ENCODE data around the gene ZFHX3.

Gene ZFHX3

DNA sequence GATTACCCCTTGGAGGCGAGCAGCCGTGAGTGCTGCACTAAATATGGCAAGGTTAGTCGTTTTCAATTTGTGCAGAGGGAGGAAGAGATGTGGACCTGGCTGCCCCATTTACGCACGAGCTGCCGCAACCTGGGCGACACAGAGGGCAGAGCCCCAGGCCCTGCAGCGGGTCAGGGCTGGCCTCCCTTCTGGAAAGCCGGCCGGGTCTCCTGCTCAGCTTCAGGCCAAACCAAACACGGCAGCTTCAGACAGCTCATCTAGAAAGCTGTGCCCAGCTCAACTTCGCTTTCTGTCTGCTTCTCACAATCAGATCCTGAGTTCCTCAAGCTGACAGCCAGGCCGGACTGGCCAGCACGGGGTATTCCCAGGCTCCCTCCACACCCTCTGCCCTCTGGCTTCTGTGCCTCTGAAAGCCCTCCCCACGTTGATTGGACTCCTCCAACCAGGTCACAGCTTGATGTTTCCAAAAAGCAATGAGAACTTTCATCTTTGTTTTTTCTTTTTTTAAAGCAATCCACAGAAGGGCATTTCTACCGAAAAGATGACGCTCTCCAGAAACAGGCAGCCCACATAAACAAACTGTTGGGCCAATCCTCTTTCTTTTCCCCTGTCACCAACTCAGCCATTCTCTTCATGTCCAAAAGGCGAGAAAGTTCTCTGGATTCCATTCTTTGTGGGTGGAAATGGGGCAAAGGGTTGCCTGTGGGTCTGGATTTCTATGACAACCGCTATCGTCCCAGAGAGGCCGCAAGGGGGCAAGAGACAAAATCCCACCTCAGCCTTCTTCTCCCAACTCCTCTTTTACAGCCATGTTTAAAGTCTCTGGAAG lies 189.0 kb downstream of the ZFHX3 start:
- H3K27me3 ChIP-seq: no peaks in the 10 kb centered on the region
- no peaks in the 10 kb centered on the region for H3K36me3 ChIP-seq
- no peak overlapping the region for H3K27ac ChIP-seq
- no peak overlapping the region for H3K4me3 ChIP-seq (ENCODE audit: low read depth in 1 of 2, low read length in 1 of 2)
- H3K9me3 ChIP-seq: no peaks in the 10 kb centered on the region
- H3K4me1 ChIP-seq (ENCODE audit: control insufficient read depth in 1 of 2, insufficient read depth in 1 of 2, low read depth in 1 of 2, low read length in 1 of 2): peaks cover 5 to 8% of the 10 kb centered on the region in 2 experiments
- TF ChIP-seq, protein P1, sequence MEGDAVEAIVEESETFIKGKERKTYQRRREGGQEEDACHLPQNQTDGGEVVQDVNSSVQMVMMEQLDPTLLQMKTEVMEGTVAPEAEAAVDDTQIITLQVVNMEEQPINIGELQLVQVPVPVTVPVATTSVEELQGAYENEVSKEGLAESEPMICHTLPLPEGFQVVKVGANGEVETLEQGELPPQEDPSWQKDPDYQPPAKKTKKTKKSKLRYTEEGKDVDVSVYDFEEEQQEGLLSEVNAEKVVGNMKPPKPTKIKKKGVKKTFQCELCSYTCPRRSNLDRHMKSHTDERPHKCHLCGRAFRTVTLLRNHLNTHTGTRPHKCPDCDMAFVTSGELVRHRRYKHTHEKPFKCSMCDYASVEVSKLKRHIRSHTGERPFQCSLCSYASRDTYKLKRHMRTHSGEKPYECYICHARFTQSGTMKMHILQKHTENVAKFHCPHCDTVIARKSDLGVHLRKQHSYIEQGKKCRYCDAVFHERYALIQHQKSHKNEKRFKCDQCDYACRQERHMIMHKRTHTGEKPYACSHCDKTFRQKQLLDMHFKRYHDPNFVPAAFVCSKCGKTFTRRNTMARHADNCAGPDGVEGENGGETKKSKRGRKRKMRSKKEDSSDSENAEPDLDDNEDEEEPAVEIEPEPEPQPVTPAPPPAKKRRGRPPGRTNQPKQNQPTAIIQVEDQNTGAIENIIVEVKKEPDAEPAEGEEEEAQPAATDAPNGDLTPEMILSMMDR (IDR thresholded peaks at IDR 0.05): no peak

DNA sequence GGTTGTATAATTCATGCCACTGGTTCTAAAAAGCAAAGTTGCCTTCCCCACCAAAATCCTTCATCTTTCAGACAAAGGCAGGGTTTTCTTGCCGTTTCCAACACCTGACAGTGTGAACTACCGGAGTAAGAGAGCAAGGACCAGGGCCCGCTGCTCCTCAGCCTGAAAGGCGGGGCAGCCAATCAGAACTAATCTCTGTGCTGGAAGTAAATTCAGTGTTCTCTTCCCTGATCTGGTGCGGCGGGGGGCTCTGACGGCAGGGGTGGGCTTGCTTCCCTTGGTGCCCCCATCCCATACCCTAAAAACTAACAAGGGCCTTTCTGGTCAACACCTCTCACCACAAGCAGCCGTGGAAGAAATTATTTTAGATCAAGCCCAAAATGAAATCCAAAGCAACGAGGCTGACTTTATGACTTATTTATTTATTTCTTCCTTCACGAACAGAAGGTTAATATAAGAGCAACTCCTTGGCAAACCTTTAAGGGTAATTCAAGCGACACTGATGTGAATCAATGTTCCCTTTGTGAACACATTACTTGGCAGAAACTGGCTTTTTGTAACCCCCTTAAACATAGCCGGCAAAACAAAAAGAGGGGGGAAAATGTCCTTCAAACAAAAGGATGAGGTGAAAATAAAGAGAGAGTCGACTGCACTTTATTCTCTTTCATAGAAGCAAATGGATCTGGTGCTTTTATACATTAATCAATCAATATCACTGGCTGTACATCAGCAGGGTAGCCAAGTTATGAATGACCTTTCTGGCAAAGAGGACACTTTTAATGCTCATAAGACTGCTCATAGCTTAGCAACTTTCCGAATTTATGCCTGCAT lies 189.9 kb downstream of the ZFHX3 start:
- Histone ChIP-seq H3K9me3 (no peaks in the 10 kb centered on the region), H3K36me3 (no peaks in the 10 kb centered on the region), H3K27ac (no peak overlapping the region), H3K4me3 (ENCODE audit: low read depth in 1 of 2, low read length in 1 of 2) (no peak overlapping the region), H3K4me1 (ENCODE audit: control insufficient read depth in 1 of 2, insufficient read depth in 1 of 2, low read depth in 1 of 2, low read length in 1 of 2) (peaks cover 10 to 17% of the 10 kb centered on the region in 2 experiments), H3K27me3 (no peaks in the 10 kb centered on the region)
- TF ChIP-seq, protein P1 (IDR thresholded peaks at IDR 0.05): no peak

DNA sequence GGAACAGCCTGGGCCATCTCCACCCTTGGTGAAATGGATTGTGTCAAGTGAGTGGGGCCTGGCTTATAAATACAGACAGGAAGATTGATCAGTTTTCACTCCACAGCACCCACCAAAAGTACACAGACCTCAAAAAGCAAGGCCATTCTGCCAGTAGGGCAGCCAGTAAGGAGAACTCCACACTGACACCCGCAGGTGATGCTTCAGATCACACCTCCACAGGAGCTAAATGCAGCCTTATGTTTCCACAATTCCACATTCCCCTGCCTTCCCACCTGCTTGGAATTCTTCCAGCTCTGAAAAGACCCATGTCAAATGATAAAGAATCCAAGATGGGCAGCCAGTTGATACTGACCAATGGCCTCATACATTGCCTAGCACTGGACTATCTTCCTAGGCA lies 191.1 kb downstream of the ZFHX3 start:
- TF ChIP-seq, protein P1 (IDR thresholded peaks at IDR 0.05): no peak

GRCh38 chr16:72854267-72854959 lies 193.5 kb downstream of the ZFHX3 start:
- H3K9me3 ChIP-seq: no peaks in the 10 kb centered on the region
- TF ChIP-seq, protein P1 (IDR thresholded peaks at IDR 0.05): no peak
- no peaks in the 10 kb centered on the region for H3K36me3 ChIP-seq
- peaks cover 10 to 20% of the 10 kb centered on the region in 2 experiments for H3K4me1 ChIP-seq (ENCODE audit: control insufficient read depth in 1 of 2, insufficient read depth in 1 of 2, low read depth in 1 of 2, low read length in 1 of 2)
- H3K27ac ChIP-seq: peak overlapping the region; percentile 62
- no peak overlapping the region for H3K4me3 ChIP-seq (ENCODE audit: low read depth in 1 of 2, low read length in 1 of 2)
- peaks cover 1% of the 10 kb centered on the region for H3K27me3 ChIP-seq

More for the DNA sequence above, 191.1 kb downstream of the ZFHX3 start:
- Histone ChIP-seq H3K27me3 (no peaks in the 10 kb centered on the region), H3K36me3 (no peaks in the 10 kb centered on the region), H3K4me3 (ENCODE audit: low read depth in 1 of 2, low read length in 1 of 2) (no peak overlapping the region), H3K4me1 (ENCODE audit: control insufficient read depth in 1 of 2, insufficient read depth in 1 of 2, low read depth in 1 of 2, low read length in 1 of 2) (peaks cover 10 to 20% of the 10 kb centered on the region in 2 experiments), H3K27ac (no peak overlapping the region), H3K9me3 (no peaks in the 10 kb centered on the region)

DNA sequence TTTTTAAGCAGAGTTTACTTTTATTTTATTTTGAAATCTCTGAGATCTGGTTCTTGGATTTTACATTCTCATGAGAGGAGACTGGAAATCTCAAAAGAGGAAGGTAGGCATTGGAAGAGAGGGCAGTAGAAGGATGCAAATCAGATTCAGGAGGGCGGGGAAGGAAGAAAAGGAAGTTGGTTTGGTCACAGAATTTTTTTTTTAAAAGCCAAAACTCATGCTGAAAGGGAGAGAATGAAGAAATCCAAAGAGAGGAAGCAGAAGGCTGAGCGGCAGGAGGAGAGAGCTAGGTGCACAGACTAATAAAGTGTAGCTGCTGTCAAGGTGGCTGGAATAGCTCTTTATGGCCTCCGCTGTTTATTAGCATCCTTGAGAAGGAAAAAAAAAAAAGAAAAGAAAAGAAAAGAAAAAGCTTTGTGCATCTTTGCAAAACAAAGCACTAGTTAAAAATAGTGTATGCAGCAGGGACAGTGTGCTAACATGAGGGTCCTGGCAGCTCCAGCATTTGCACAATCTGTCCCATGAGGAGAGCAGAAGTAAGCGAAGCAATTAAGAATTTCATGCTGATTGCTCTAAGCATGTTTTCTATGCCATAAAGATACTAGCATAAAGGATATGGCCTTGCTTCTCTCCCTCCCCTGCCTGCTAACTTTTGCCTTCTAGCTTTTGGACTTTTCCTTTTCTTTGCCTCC lies 194.2 kb downstream of the ZFHX3 start:
- Histone ChIP-seq H3K4me1 (ENCODE audit: control insufficient read depth in 1 of 2, insufficient read depth in 1 of 2, low read depth in 1 of 2, low read length in 1 of 2) (peaks cover 10 to 20% of the 10 kb centered on the region in 2 experiments), H3K4me3 (ENCODE audit: low read depth in 1 of 2, low read length in 1 of 2) (no peak overlapping the region), H3K27ac (peak overlapping the region; percentile 62), H3K36me3 (no peaks in the 10 kb centered on the region), H3K27me3 (peaks cover 8% of the 10 kb centered on the region), H3K9me3 (no peaks in the 10 kb centered on the region)
- TF ChIP-seq, protein P1 (IDR thresholded peaks at IDR 0.05): no peak
